GM18502 (cell line): Measurements from ENCODE around the gene LSM2.
"Not testable (repeated sequence)": the region's sequence is repeated elsewhere in the genome, so short reads cannot be mapped to it uniquely, and the experiment has no call there.

Experiments
- ATAC-seq: cut with Tn5 transposase; IDR thresholded peaks from one replicate; pipeline ENCODE4 v1.9.1; 2021; ENCODE audit warnings: mild to moderate bottlenecking; ENCODE audit not compliant: unreplicated experiment, poor library complexity

The LSM2 gene

GRCh38 chr6:31801031-31801927, 5.5 kb downstream of the LSM2 start:
- not testable (repeated sequence) for ATAC-seq

DNA sequence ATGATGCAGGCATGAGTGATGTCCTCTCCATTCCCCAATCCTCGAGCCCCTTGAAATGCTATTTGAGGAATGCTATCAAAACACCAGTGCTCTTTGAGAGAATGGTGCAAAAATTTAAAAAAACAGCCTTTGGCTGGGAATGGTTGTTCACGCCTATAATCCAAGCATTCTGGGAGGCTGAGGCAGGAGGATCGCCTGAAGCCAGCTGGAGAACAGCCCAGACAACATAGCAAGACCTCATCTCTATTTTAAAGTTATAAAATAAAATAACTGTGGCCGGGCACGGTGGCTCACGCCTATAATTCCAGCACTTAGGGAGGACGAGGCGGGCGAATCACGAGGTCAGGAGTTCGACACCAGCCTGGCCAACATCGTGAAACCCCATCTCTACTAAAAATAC, 7.0 kb downstream of the LSM2 start:
- ATAC-seq: no peak

GRCh38 chr6:31797588-31797987, 9.2 kb downstream of the LSM2 start:
- ATAC-seq: no peak

DNA sequence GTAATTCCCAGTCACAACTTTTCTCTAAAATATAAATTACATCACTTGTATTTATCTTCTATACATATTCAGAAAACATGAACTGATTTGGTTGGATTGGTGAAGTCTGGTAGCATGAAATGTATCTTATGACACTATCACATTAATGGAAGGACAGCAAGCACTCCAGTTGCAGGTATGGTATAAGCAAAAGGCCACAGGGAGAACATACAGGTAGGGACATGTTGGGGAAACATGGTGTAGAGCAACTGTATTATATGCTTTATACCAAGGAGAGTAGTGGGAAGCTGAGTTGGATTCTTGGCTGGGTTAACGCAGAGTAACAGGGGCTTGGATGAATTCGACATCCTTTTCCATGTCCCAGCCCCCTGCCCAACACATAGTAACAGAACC, 9.8 kb downstream of the LSM2 start:
- ATAC-seq: no peak

- ATAC-seq: peak; percentile 85
Observed at GRCh38 chr6:31795616-31796298, 11.0 kb downstream of the LSM2 start, which contains the start of gene VARS1. VARS1 (minus strand) TSS chr6:31795752; CDS start chr6:31795217, 535 bp downstream.

GRCh38 chr6:31794866-31795615, 11.7 kb downstream of the LSM2 start:
- no peak for ATAC-seq

DNA sequence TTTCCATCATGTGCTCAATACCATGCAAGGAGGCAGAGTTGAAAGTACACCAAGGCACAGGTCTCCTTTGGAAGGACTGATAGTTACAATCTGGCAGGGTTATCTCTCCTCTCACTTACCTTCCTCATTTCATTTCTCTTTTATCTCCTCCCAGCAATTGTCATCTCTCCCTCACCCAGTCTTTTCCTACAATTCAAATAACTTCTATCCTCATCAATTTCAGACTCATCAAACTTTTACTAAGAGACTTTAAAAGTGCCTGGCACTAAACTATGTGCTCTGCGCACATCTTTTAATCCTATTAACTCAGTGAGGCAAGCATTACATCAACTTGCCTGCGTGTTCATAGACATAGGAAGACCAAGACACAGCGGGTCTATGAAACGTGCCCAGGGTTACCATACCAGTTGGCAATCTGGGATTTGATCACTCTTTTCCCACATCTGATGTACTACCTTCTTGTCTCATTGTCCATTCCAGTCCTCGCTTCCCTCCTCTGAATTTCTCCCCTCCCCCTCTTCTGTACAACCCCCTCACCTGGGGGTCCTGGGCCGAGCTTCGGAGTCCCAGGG, 12.4 kb downstream of the LSM2 start:
- no peak for ATAC-seq

GRCh38 chr6:31793927-31794245, 12.9 kb downstream of the LSM2 start:
- not testable (repeated sequence) for ATAC-seq

- ATAC-seq: no peak
Observed at GRCh38 chr6:31792761-31793171, 14.0 kb downstream of the LSM2 start.

- ATAC-seq: no peak
Observed at GRCh38 chr6:31792090-31792374, 14.7 kb downstream of the LSM2 start.

GRCh38 chr6:31791324-31792089, 15.3 kb downstream of the LSM2 start:
- ATAC-seq: no peak

- no peak for ATAC-seq
Observed at GRCh38 chr6:31785475-31785874, 21.3 kb downstream of the LSM2 start.

- ATAC-seq: no peak
Observed at GRCh38 chr6:31784098-31784925, 22.5 kb downstream of the LSM2 start.

DNA sequence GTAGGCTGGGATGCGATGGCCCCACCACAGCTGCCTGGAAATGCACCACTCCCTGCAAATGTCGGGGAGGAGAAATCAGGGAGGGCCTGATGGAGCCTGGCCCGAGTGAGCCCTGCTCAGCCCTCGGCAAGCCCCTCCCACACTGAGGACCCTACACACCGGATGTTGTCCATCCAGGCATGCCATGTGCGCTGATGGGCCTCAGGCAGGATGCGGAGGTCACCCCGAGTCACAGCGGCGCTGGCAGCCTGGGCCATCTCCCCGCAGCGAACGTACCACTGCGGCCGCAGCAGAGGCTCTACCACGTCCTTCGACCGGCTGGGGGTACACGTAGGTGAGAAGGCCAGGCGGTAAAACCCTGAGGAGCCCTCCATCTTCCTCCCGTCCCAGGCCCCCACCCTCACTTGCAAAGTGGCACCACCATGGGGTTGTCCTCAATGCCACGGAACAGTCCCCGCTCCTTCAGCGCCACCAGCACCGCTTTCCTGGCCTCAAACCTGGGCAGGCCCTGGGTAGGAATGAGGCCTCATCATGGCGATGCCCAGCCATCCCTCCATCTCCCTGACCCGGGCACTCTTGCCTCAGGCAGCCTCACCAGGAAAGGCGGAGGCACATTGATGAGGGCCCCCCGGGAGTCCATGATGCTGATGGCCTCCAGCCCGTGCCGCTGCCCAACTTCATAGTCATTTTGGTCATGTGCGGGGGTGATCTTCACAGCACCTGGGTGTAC, 24.5 kb downstream of the LSM2 start:
- ATAC-seq: no peak

GRCh38 chr6:31781244-31782125, 25.3 kb downstream of the LSM2 start:
- no peak for ATAC-seq

DNA sequence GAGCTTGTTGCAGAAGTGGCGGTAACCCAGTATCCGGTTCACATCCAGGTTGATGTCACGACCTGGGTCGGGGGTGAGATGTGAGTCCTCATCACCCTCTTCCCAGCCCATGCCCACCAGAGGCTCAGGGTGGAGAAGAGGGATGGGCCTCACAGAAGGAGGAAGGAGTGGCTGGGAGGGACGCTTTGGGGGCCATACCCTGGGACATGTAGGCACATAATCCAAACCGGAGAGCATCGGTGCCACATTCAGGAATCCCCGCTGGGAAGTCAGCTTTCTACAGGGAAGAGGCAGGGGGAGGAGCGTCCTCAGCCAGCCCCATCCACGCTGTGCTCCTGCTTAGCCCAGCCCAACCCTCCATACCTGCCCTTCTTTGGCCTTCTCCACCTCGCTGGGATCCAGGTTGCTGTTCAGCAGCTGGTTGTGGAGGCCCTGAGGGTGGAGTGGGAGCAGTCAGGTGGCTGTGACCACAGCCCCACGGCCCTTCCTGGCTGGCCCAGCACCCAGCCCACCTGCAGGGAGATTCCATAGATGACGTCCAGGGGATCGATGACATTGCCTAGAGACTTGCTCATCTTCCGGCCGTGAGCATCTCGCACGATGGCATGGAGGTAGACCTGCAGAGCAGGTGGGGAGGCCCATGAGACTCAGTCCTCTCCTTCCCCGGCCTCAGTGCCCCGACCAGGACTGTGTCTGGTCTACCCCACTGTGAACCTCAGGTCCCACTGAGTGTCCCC, 26.1 kb downstream of the LSM2 start:
- no peak for ATAC-seq

- ATAC-seq: no peak
Observed at GRCh38 chr6:31779908-31780307, 26.9 kb downstream of the LSM2 start.
